A673 (cell line): ENCODE results near the gene CPXM2. TPM values are rescaled to one million over a fixed set of nuclear protein-coding genes. Genes with fewer than 3 reads are reported as not detected.

Experiments used
- BruUV-seq: library from RNA; stranded (reverse); fragments of 400-500 nt; replicated peaks from 2 replicates; lab custom pipeline; 2021; lab: Mats Ljungman, UMichigan
- CTCF ChIA-PET: fragments of 300-600 bp; sonication (Branson Sonifier 250); formaldehyde crosslinking; loops from one replicate; lab custom pipeline; 2022; ENCODE audit warnings: antibody characterized with exemption; lab: Charles Lee
- POLR2A ChIA-PET: fragments of 300-600 bp; sonication (Branson Sonifier 250); formaldehyde crosslinking; loops from one replicate; lab custom pipeline; 2022; ENCODE audit warnings: antibody characterized with exemption; ENCODE audit not compliant: low non-redundant PET; lab: Charles Lee
- DNase-seq: peaks from one replicate; pipeline ENCODE4 v3.0.0-alpha.2; 2015; ENCODE audit warnings: low spot score
- H3K27ac ChIP-seq: fragments of 200-600 bp; sonication (generic); 2 replicates; pipeline ENCODE4 v1.5.1; 2016; ENCODE audit warnings: mixed run types, low read depth, mild to moderate bottlenecking, mixed read lengths, antibody characterized with exemption, low read length; ENCODE audit not compliant: poor library complexity, severe bottlenecking
- H3K27me3 ChIP-seq: fragments of 200-600 bp; sonication (generic); replicated peaks from 2 replicates; pipeline ENCODE4 v1.6.1; 2017; ENCODE audit warnings: mixed run types, low read depth, mild to moderate bottlenecking, mixed read lengths, antibody characterized with exemption, low read length; ENCODE audit not compliant: insufficient read depth, poor library complexity
- H3K36me3 ChIP-seq: fragments of 200-600 bp; sonication (generic); 2 replicates; pipeline ENCODE4 v1.6.1; 2016; ENCODE audit warnings: mixed run types, mild to moderate bottlenecking, mixed read lengths, antibody characterized with exemption, low read length; ENCODE audit not compliant: insufficient read depth, poor library complexity, severe bottlenecking
- H3K4me1 ChIP-seq: fragments of 200-600 bp; sonication (generic); 2 replicates; pipeline ENCODE4 v1.6.1; 2017; ENCODE audit warnings: mixed run types, mild to moderate bottlenecking, mixed read lengths, antibody characterized with exemption, low read length; ENCODE audit not compliant: insufficient read depth, poor library complexity, severe bottlenecking
- H3K4me3 ChIP-seq: fragments of 200-600 bp; sonication (generic); 2 replicates; pipeline ENCODE4 v1.5.1; 2016; ENCODE audit warnings: low read depth, mixed run types, mild to moderate bottlenecking, mixed read lengths, low read length; ENCODE audit not compliant: poor library complexity, severe bottlenecking
- H3K9me3 ChIP-seq: fragments of 200-600 bp; sonication (generic); 2 replicates; pipeline ENCODE4 v1.6.1; 2016; ENCODE audit warnings: mixed run types, low read depth, mild to moderate bottlenecking, mixed read lengths, antibody characterized with exemption, low read length; ENCODE audit not compliant: poor library complexity, severe bottlenecking
- EZH2 ChIP-seq: fragments of 200-600 bp; sonication (generic); IDR thresholded peaks from 2 replicates; pipeline ENCODE4 v1.6.1; 2017; ENCODE audit warnings: borderline replicate concordance, low read depth, mild to moderate bottlenecking, mixed read lengths, antibody characterized with exemption, low read length; ENCODE audit not compliant: poor library complexity, severe bottlenecking
- intact Hi-C: fragments of 100-400 bp; cut with micrococcal nuclease; formaldehyde crosslinking; loops from one replicate; pipeline ENCODE4 v1.10.0; 2022; ENCODE audit not compliant: unreplicated experiment
- total RNA-seq: library from RNA; stranded (reverse); gene quantifications from 2 replicates; pipeline ENCODE4 v1.2.3, GENCODE V29; 2021
- TF ChIP-seq, protein P1 (sequence below): fragments of 300-800, 200-600 bp; sonication (generic); conservative IDR thresholded peaks from 2 replicates; pipeline ENCODE4 v1.5.1; 2017; ENCODE audit warnings: low read depth, mild to moderate bottlenecking, antibody characterized with exemption, low read length, moderate library complexity, mixed read lengths

CPXM2 gene
- total RNA-seq, 1 experiment from 2014 or later, result not detected

DNA sequence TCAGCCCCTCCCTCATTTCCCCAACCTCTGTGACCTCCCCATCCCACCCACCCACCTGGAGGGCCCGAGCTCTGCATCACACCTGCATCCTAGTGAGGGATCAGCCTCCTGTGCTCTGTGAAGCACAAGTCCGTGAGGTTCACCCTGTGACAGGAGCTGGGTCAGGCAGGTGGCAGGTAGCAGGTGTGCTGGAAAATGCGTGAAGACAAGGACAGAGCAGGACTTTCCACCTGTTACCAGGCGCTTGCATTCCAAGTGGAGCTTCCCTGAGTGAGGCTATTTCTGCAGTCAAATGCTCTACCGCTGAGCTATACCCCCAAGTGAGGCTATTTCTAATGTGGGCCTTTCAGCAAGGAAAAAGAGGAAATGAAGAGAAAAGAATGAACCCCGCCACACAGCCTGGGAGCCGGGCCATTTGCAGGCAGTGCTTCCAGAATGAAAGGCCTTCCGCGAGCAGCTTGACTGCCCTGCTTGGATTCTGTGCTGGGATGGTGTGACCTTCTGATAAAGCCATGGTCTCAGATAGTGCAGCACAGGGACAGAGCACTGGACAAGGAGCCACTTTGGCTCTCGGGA is 13.3 kb upstream of the CPXM2 start:
- Histone ChIP-seq H3K4me3 (no peak overlapping the region), H3K9me3 (no peaks in the 10 kb centered on the region), H3K27me3 (peaks cover 48% of the 10 kb centered on the region), H3K4me1 (no peaks in the 10 kb centered on the region), H3K27ac (no peak overlapping the region), H3K36me3 (no peaks in the 10 kb centered on the region)
- BruUV-seq, result no TSS peak
- no peak for DNase-seq
- no peak for TF ChIP-seq EZH2
- TF ChIP-seq, protein P1, sequence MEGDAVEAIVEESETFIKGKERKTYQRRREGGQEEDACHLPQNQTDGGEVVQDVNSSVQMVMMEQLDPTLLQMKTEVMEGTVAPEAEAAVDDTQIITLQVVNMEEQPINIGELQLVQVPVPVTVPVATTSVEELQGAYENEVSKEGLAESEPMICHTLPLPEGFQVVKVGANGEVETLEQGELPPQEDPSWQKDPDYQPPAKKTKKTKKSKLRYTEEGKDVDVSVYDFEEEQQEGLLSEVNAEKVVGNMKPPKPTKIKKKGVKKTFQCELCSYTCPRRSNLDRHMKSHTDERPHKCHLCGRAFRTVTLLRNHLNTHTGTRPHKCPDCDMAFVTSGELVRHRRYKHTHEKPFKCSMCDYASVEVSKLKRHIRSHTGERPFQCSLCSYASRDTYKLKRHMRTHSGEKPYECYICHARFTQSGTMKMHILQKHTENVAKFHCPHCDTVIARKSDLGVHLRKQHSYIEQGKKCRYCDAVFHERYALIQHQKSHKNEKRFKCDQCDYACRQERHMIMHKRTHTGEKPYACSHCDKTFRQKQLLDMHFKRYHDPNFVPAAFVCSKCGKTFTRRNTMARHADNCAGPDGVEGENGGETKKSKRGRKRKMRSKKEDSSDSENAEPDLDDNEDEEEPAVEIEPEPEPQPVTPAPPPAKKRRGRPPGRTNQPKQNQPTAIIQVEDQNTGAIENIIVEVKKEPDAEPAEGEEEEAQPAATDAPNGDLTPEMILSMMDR, result no peak
- CTCF ChIA-PET, result no interaction called here
- intact Hi-C loops, result no loop called here
- POLR2A ChIA-PET, result no interaction called here

DNA sequence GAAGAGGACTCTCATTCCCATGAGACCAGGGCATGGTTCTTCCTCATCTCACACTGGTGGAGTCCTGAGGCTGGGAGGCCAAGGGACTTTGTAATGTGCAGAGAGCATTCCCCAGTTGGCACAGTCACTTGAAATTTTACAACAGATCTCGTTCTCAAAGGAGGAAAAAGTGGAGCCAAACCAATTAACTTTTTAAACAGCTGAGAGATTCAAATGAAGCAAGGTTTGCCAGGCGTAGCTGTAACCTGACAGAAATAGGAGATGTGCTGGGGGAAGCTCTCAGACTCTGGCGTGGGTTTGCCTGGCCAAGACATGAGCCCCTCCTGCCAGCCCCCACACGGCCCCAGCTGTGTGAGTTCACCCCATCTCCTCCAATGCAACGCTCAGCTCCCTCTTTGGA is 12.0 kb upstream of the CPXM2 start:
- H3K9me3 ChIP-seq, result no peaks in the 10 kb centered on the region
- no peak overlapping the region for H3K27ac ChIP-seq
- TF ChIP-seq, protein P1, result no peak
- TF ChIP-seq EZH2, result no peak
- CTCF ChIA-PET, result no interaction called here
- intact Hi-C loops, result no loop called here
- H3K27me3 ChIP-seq, result peaks cover 36% of the 10 kb centered on the region
- no peaks in the 10 kb centered on the region for H3K36me3 ChIP-seq
- H3K4me1 ChIP-seq, result no peaks in the 10 kb centered on the region
- no peak for DNase-seq
- H3K4me3 ChIP-seq, result no peak overlapping the region
- POLR2A ChIA-PET, result no interaction called here
- no TSS peak for BruUV-seq

DNA sequence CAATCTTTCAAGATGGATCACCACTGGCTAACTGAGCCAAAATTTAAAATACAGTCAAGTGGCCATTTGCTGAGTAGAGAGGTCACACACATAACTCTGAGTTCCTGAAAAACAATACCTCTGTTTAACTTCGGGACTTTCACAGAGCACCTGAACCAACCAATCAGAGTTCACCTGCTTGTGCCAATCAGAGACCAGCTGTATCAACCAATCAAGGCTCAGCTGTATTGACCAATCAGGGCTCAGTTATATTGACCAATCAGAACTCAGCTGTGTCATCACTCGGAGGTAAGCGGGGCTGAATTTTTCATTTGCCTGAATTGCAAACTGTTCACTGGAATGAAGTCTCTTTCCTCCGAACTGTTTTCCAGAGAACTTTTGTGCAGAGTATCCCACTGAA is 10.0 kb upstream of the CPXM2 start:
- POLR2A ChIA-PET, result no interaction called here

More for the DNA sequence above, 10.0 kb upstream of the CPXM2 start:
- BruUV-seq, result no TSS peak
- DNase-seq, result peak; percentile 1
- no peaks in the 10 kb centered on the region for H3K4me1 ChIP-seq
- H3K27ac ChIP-seq, result no peak overlapping the region
- H3K4me3 ChIP-seq, result no peak overlapping the region
- peaks cover 19% of the 10 kb centered on the region for H3K27me3 ChIP-seq
- H3K9me3 ChIP-seq, result no peaks in the 10 kb centered on the region
- CTCF ChIA-PET, result no interaction called here
- intact Hi-C loops, result no loop called here
- H3K36me3 ChIP-seq, result no peaks in the 10 kb centered on the region
- TF ChIP-seq, protein P1, result no peak
- no peak for TF ChIP-seq EZH2
